ENCODE data around the gene ACRBP. TPM values are rescaled to one million over a fixed set of nuclear protein-coding genes. Genes with fewer than 3 reads are reported as not detected.

ACRBP gene
- total RNA-seq, 1 donor from 2014 or later = 10.6 TPM

DNA sequence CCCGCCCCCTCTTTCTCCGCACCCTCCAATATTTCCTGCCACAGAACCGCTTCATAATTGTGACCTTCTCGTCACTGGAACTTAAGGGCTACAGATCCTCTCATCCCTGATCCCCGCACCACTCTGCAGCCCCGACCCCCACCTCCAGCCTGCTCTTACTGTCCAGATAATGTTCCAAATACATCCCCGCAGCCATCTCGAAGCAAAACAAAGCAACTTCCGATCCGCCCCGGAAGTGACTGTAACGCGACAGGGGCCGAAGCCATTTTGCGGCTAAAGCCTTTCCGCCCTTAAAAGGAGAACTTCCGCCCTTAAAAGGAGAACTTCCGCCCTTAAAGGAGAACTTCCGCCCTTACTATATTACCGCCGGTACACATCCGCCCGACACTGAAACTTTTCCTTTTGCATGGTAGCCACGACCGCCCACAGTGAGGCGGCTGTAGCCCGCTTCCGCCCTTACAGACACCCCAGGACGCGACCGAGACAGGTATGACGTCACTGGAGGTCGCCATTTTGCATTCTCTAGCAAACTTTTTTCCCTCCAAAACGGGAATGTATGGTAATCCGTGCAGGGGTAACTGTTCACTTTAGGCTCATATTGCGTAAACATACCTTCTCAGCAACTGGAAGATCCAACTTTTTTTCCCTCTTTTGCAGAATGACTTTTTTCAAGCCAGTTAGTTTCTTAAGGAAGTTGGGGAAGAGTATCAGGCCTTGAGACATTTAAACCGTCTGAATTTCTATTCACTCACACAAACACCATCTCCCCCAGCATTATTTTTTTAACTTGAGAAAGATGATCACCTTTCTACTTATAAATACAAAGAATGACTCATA lies 15.9 kb upstream of the ACRBP start, which contains the start of gene ING4:
Gene ING4 (minus strand): TSS at position 214 of the 837 bp plus-strand sequence. CDS start 18 bp downstream, at position 196.
- no peaks in the 10 kb centered on the region for H3K27me3 ChIP-seq
- peak within 1 kb of the TSS; percentile 77 to 80 for H3K27ac ChIP-seq
- TF ChIP-seq, protein P1, sequence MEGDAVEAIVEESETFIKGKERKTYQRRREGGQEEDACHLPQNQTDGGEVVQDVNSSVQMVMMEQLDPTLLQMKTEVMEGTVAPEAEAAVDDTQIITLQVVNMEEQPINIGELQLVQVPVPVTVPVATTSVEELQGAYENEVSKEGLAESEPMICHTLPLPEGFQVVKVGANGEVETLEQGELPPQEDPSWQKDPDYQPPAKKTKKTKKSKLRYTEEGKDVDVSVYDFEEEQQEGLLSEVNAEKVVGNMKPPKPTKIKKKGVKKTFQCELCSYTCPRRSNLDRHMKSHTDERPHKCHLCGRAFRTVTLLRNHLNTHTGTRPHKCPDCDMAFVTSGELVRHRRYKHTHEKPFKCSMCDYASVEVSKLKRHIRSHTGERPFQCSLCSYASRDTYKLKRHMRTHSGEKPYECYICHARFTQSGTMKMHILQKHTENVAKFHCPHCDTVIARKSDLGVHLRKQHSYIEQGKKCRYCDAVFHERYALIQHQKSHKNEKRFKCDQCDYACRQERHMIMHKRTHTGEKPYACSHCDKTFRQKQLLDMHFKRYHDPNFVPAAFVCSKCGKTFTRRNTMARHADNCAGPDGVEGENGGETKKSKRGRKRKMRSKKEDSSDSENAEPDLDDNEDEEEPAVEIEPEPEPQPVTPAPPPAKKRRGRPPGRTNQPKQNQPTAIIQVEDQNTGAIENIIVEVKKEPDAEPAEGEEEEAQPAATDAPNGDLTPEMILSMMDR (IDR thresholded peaks at IDR 0.05) = no peak
- peak; percentile 96 to 99 for DNase-seq (ENCODE audit: low spot score in 2 of 2)
- intact Hi-C loops (cut with DNase I) = loop anchor here (1.0 to 10.0 kb wide), 8 partner anchors 26 to 189 kb away; partner anchors contain the start of genes MLF2, MRPL51, NCAPD2 and PTMS
- peaks cover 19 to 24% of the 10 kb centered on the region in 2 donors for H3K36me3 ChIP-seq
- peaks cover 4 to 12% of the 10 kb centered on the region in 2 donors for H3K4me1 ChIP-seq
- H3K9me3 ChIP-seq = no peaks in the 10 kb centered on the region
- peak within 1 kb of the TSS; percentile 75 to 82 for H3K4me3 ChIP-seq

DNA sequence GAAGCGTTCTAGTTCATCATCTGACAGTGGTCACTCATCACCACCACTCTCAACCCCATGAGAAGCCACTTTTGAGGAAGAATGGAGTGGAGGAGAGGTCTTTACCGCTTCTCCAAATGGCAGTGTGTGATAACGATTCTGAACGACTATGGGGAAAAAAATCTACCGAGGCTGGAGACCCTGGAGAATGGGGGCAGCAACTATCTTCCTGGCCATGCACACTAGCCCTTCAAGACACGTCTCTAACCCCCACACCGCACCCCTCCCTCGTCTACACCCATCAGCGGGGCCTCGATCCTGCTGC lies 15.3 kb upstream of the ACRBP start:
- Histone ChIP-seq H3K9me3 (no peaks in the 10 kb centered on the region), H3K27me3 (no peaks in the 10 kb centered on the region), H3K27ac (peak overlapping the region; percentile 70 to 80), H3K4me3 (peak overlapping the region; percentile 75 to 82), H3K36me3 (peaks cover 15 to 18% of the 10 kb centered on the region in 2 donors), H3K4me1 (peaks cover 4 to 12% of the 10 kb centered on the region in 2 donors)
- TF ChIP-seq, protein P1 (IDR thresholded peaks at IDR 0.05) = no peak
- DNase-seq (ENCODE audit: low spot score in 2 of 2) = no peak
- intact Hi-C loops (cut with DNase I) = loop anchor here (5.0 to 10.0 kb wide), 3 partner anchors 105 to 168 kb away; partner anchors contain the start of genes MRPL51, NCAPD2 and PTMS

DNA sequence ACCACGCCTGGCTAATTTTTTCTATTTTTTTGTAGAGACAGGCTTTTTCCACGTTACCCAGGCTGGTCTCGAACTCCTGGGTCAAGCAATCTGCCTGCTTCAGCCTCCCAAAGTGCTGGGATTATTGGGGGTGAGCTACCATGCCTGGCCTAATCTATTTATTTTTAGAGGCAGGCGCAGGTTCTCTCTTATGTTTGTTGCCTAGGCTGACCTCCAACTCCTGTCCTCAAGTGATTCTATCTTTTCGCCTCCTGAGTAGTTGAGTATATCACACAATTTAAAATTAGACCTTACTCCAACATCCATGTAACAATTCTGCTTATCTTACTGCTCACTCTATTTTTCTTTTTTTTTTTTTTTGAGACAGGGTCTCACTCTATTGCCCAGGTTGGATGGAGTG lies 6.8 kb upstream of the ACRBP start:
- TF ChIP-seq, protein P1 (IDR thresholded peaks at IDR 0.05) = no peak
- no peak overlapping the region for H3K4me3 ChIP-seq
- DNase-seq (ENCODE audit: low spot score in 2 of 2) = no peak
- intact Hi-C loops (cut with DNase I) = no loop called here
- peaks cover 86 to 88% of the 10 kb centered on the region in 2 donors for H3K36me3 ChIP-seq
- H3K27me3 ChIP-seq = no peaks in the 10 kb centered on the region
- H3K4me1 ChIP-seq = no peaks in the 10 kb centered on the region
- no peaks in the 10 kb centered on the region for H3K9me3 ChIP-seq
- no peak overlapping the region for H3K27ac ChIP-seq

DNA sequence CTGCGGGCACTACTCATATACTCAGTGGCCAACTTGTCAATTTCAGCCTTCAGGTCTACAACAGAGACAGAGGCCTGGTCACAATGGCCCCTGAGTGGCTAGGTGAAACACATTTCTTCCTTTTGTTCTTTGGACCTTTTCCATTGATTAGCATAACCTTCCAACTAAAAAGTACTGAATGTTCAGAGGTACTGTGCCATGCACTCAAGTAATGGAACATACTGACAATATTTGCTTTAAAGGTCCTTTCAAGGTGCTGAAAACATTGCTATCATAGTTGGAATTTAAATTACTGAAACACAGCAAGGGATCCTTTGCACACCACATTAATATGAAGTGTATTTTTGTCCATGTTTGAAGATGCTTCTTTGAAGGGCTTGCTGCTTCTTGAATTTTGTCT lies 6.1 kb upstream of the ACRBP start:
- no peak overlapping the region for H3K27ac ChIP-seq
- H3K9me3 ChIP-seq = no peaks in the 10 kb centered on the region
- H3K27me3 ChIP-seq = no peaks in the 10 kb centered on the region
- no peak overlapping the region for H3K4me3 ChIP-seq
- intact Hi-C loops (cut with DNase I) = no loop called here
- H3K36me3 ChIP-seq = peaks cover 84 to 86% of the 10 kb centered on the region in 2 donors
- DNase-seq (ENCODE audit: low spot score in 2 of 2) = no peak
- TF ChIP-seq, protein P1 (IDR thresholded peaks at IDR 0.05) = no peak
- H3K4me1 ChIP-seq = no peaks in the 10 kb centered on the region

DNA sequence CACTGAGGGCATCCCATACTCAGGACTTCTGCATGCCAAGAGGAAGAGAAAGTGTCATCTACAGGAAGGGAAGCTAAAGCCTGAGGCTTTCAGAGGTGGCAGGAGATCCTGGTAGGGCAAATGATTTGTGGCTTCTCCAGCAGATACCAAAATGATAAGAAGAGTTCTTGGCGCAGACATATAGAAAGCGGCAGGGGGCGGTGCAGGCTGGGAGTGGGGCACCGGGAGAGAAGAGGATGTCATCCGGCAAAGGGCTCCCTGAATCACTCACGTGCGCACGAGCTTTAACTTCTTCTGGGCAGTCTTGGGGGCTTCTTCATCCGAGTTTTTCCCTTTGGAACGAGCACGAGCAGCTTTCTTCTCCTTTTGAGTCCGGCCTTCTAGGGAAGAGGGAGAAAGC lies 5.2 kb upstream of the ACRBP start:
- Histone ChIP-seq H3K27me3 (no peaks in the 10 kb centered on the region), H3K4me1 (no peaks in the 10 kb centered on the region), H3K4me3 (no peak overlapping the region), H3K27ac (no peak overlapping the region), H3K9me3 (no peaks in the 10 kb centered on the region), H3K36me3 (peaks cover 82 to 87% of the 10 kb centered on the region in 2 donors)
- DNase-seq (ENCODE audit: low spot score in 2 of 2) = no peak
- intact Hi-C loops (cut with DNase I) = no loop called here
- TF ChIP-seq, protein P1 (IDR thresholded peaks at IDR 0.05) = no peak
